ENCODE data around the gene DCHS1.

GRCh38 chr11:6596239-6596877 lies 59.3 kb downstream of the DCHS1 start:
- TF ChIP-seq CTCF (IDR thresholded peaks at IDR 0.05) (no peak), POLR2A (IDR thresholded peaks at IDR 0.05) (no peak), POLR2AphosphoS5 (IDR thresholded peaks at IDR 0.05) (no peak), EP300 (IDR thresholded peaks at IDR 0.05; ENCODE audit: low read depth) (no peak)
